BJ (cell line): ENCODE results near the gene AMMECR1. TPM values are rescaled to one million over a fixed set of nuclear protein-coding genes. Genes with fewer than 3 reads are reported as not detected.

ENCODE experiments used
- CTCF ChIA-PET: fragments of 350-600 bp; formaldehyde crosslinking; extraction: SDS; loops from one replicate; lab custom pipeline; 2021; ENCODE audit warnings: antibody characterized with exemption, inconsistent platforms; lab: Yijun Ruan, JAX
- POLR2A ChIA-PET: fragments of 300-600 bp; sonication (Branson Sonifier 250); formaldehyde crosslinking; extraction: SDS; loops from one replicate; lab custom pipeline; 2021; ENCODE audit warnings: antibody characterized with exemption; lab: Charles Lee
- DNase-seq: peaks from one replicate; pipeline ENCODE4 v3.0.0-alpha.2; 2011; ENCODE audit warnings: low read depth
- H3K27me3 ChIP-seq: 2 replicates; pipeline ENCODE4 v1.6.0; 2011; ENCODE audit warnings: low read length; ENCODE audit not compliant: control insufficient read depth, insufficient read depth
- H3K36me3 ChIP-seq: 2 replicates; pipeline ENCODE4 v1.5.1; 2011; ENCODE audit warnings: low read length; ENCODE audit not compliant: control insufficient read depth, insufficient read depth
- H3K4me3 ChIP-seq: 2 replicates; pipeline ENCODE4 v1.5.1; 2011; ENCODE audit warnings: low read depth, mild to moderate bottlenecking, control low read depth, low read length
- CTCF ChIP-seq: IDR thresholded peaks from 2 replicates; pipeline ENCODE4 v1.5.1; 2011; ENCODE audit warnings: low read depth, mild to moderate bottlenecking, control low read depth, inconsistent platforms, low read length, moderate library complexity; ENCODE audit not compliant: insufficient read depth
- polyA plus RNA-seq: library from polyadenylated mRNA; depleted of rRNA; stranded (reverse); fragments of >200 nt; gene quantifications from 2 replicates; pipeline ENCODE4 v1.2.3, GENCODE V29; 2011

Gene AMMECR1
- polyA plus RNA-seq, 1 experiment, result 7.3 TPM

- POLR2A ChIA-PET, result no interaction called here
These were observed 135.5 kb downstream of the AMMECR1 start for GRCh38 chrX:110182362-110182761.

GRCh38 chrX:110181459-110182137, 136.3 kb downstream of the AMMECR1 start:
- H3K27me3 ChIP-seq, result no peaks in the 10 kb centered on the region
- TF ChIP-seq CTCF, result no peak
- no peak for DNase-seq
- CTCF ChIA-PET, result interaction anchor here (1.5 kb wide), 1 partner anchor 23 kb away, joined by 3 read pairs; no protein-coding TSS in a partner anchor
- H3K36me3 ChIP-seq, result no peaks in the 10 kb centered on the region
- POLR2A ChIA-PET, result no interaction called here
- H3K4me3 ChIP-seq, result no peak overlapping the region

More at GRCh38 chrX:110182362-110182761, 135.5 kb downstream of the AMMECR1 start:
- H3K27me3 ChIP-seq, result no peaks in the 10 kb centered on the region
- no peak for DNase-seq
- H3K4me3 ChIP-seq, result no peak overlapping the region
- no peaks in the 10 kb centered on the region for H3K36me3 ChIP-seq
- TF ChIP-seq CTCF, result no peak
- CTCF ChIA-PET, result interaction anchor here (1.5 kb wide), 1 partner anchor 24 kb away, joined by 3 read pairs; no protein-coding TSS in a partner anchor

- TF ChIP-seq CTCF, result no peak
- DNase-seq, result no peak
- ChIA-PET POLR2A (no interaction called here), CTCF (interaction anchor here (0.6 to 1.2 kb wide), 2 partner anchors 13 to 21 kb away, joined by 3 read pairs; no protein-coding TSS in a partner anchor)
- Histone ChIP-seq H3K4me3 (no peak overlapping the region), H3K36me3 (no peaks in the 10 kb centered on the region), H3K27me3 (no peaks in the 10 kb centered on the region)
These were observed 137.0 kb downstream of the AMMECR1 start for GRCh38 chrX:110180928-110181310.

- POLR2A ChIA-PET, result no interaction called here
- CTCF ChIA-PET, result interaction anchor here (0.6 to 1.2 kb wide), 3 partner anchors 12 to 126 kb away, joined by 3 read pairs; no protein-coding TSS in a partner anchor
These were observed 137.5 kb downstream of the AMMECR1 start for GRCh38 chrX:110180176-110180927.

More at GRCh38 chrX:110180176-110180927, 137.5 kb downstream of the AMMECR1 start:
- no peaks in the 10 kb centered on the region for H3K36me3 ChIP-seq
- no peak for TF ChIP-seq CTCF
- no peak for DNase-seq
- no peaks in the 10 kb centered on the region for H3K27me3 ChIP-seq
- no peak overlapping the region for H3K4me3 ChIP-seq
